ENCODE results near the gene SLC39A7. TPM values are rescaled to one million over a fixed set of nuclear protein-coding genes. Genes with fewer than 3 reads are reported as not detected.

The SLC39A7 gene
- polyA plus RNA-seq, 1 experiment = 129 TPM

DNA sequence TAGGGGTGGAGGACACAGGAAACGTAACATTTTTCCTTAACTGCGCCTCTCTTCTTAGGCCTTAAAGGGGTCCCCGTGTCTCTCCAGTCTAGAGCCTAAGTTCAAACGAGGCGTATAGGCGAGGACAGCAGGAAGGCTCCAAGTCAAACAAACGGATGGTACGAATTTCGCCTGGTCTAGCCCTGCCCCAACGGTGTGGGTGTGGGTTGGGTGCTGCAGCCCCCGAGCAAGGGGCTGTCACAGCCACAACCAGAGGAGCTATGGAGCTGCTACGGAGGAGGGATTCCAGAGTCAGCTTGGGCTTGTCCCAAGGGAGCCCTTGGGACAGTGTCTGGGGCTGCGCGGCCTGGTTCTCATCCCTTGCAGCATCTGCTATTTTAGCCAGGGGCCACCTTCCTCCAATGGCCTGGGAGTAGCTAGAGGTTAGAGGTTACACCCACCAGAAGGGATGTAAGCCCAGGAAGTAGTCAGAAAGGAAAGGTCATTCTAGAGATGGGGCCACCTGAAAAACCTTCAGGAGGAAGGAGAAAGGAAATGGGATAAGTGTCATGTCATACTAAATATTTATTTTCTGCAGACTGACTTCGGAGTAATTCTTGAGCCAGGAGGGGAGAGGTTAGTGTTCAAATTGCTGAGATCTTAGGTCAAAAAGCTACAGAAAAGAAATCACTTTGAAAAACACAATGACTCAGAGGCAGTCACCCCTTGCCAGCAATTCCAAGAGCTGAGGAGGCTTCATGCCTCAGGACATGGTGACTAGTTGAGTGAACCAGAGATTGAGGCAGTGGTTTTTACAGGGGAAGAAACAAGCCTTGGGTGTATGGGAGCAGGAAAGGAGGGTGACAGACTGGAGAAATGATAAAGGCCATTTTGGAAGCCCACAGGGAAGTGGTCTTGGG is 49.3 kb downstream of the SLC39A7 start:
- peak overlapping the region; percentile 80 for H3K4me3 ChIP-seq (ENCODE audit: low read depth, low read length)
- ChIA-PET POLR2A (interaction anchor here (0.6 to 3.7 kb wide), 8 partner anchors 10 to 278 kb away, joined by 3 to 52 read pairs (median 4); partner anchors contain the start of genes B3GALT4, HSD17B8, PFDN6 and RPS18), CTCF (interaction anchor here (1.1 to 4.7 kb wide), 7 partner anchors 14 to 382 kb away, joined by 3 to 72 read pairs (median 5); partner anchors contain the start of gene HLA-DMA)
- no peaks in the 10 kb centered on the region for H3K9me3 ChIP-seq (ENCODE audit: control insufficient read depth, insufficient read depth, low read length)
- no peaks in the 10 kb centered on the region for H3K27me3 ChIP-seq (ENCODE audit: control insufficient read depth, insufficient read depth, low read length)
- DNase-seq (ENCODE audit: low read depth, low spot score) = no peak
- TF ChIP-seq CTCF (IDR thresholded peaks at IDR 0.05; ENCODE audit: low read depth, low read length) = no peak
- peak overlapping the region; percentile 95 for H3K27ac ChIP-seq (ENCODE audit: low read depth, low read length)

GRCh38 chr6:33250731-33251130 is 50.1 kb downstream of the SLC39A7 start:
- DNase-seq (ENCODE audit: low read depth, low spot score) = no peak
- H3K9me3 ChIP-seq (ENCODE audit: control insufficient read depth, insufficient read depth, low read length) = no peaks in the 10 kb centered on the region
- CTCF ChIA-PET = interaction anchor here (0.7 to 4.7 kb wide), 2 partner anchors 236 to 266 kb away, joined by 3 to 72 read pairs; no protein-coding TSS in a partner anchor
- no peaks in the 10 kb centered on the region for H3K27me3 ChIP-seq (ENCODE audit: control insufficient read depth, insufficient read depth, low read length)
- POLR2A ChIA-PET = interaction anchor here (0.7 to 3.7 kb wide), 4 partner anchors 13 to 278 kb away, joined by 3 to 52 read pairs (median 33); partner anchors contain the start of genes B3GALT4, RPS18 and VPS52
- peak overlapping the region; percentile 68 for H3K27ac ChIP-seq (ENCODE audit: low read depth, low read length)
- TF ChIP-seq CTCF (IDR thresholded peaks at IDR 0.05; ENCODE audit: low read depth, low read length) = no peak
- H3K4me3 ChIP-seq (ENCODE audit: low read depth, low read length) = 0 out of 2 replicates have a peak overlapping the region, but pooled peaks have one; percentile 17

GRCh38 chr6:33251395-33252012 is 50.8 kb downstream of the SLC39A7 start:
- no peak for DNase-seq (ENCODE audit: low read depth, low spot score)
- Histone ChIP-seq H3K9me3 (ENCODE audit: control insufficient read depth, insufficient read depth, low read length) (no peaks in the 10 kb centered on the region), H3K27me3 (ENCODE audit: control insufficient read depth, insufficient read depth, low read length) (no peaks in the 10 kb centered on the region), H3K4me3 (ENCODE audit: low read depth, low read length) (no peak overlapping the region), H3K27ac (ENCODE audit: low read depth, low read length) (no peak overlapping the region)
- no peak for TF ChIP-seq CTCF (IDR thresholded peaks at IDR 0.05; ENCODE audit: low read depth, low read length)
- ChIA-PET POLR2A (interaction anchor here (0.7 to 3.7 kb wide), 4 partner anchors 12 to 279 kb away, joined by 3 to 52 read pairs (median 33); partner anchors contain the start of genes B3GALT4, RPS18 and VPS52), CTCF (interaction anchor here (0.7 kb wide), 1 partner anchor 267 kb away, joined by 3 read pairs; no protein-coding TSS in a partner anchor)

DNA sequence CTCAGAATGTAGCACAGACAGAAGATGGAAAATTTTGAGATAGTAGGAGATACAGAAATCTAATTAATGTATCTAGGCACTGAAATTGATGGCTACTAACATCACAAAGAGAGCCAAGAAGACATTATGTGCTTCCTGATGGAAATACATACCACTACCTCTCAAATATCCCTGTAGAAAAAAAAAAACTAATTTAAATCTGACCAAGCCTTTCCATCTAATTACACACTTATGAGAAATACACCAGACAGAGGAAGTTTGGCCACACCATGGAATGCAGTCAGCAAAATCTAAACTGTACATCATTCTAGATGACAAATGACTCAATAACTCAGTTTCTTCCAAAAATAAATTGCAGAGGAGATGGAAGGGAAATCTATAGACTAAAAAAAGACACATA is 52.1 kb downstream of the SLC39A7 start:
- no peak overlapping the region for H3K27ac ChIP-seq (ENCODE audit: low read depth, low read length)
- no peak overlapping the region for H3K4me3 ChIP-seq (ENCODE audit: low read depth, low read length)
- no peaks in the 10 kb centered on the region for H3K27me3 ChIP-seq (ENCODE audit: control insufficient read depth, insufficient read depth, low read length)
- CTCF ChIA-PET = no interaction called here
- DNase-seq (ENCODE audit: low read depth, low spot score) = no peak
- no peak for TF ChIP-seq CTCF (IDR thresholded peaks at IDR 0.05; ENCODE audit: low read depth, low read length)
- POLR2A ChIA-PET = interaction anchor here (0.7 kb wide), 1 partner anchor 19 kb away, joined by 10 read pairs; the partner anchor contains the start of gene RPS18
- H3K9me3 ChIP-seq (ENCODE audit: control insufficient read depth, insufficient read depth, low read length) = no peaks in the 10 kb centered on the region

Small RNA genes lying within 50 kb of the gene (small RNA-seq; reads per million reads assigned to genes)
- gene MIR219A1 (ENCODE audit: insufficient read length, low read depth) (5.1 reads per million, percentile 51 among the genes with 10 or more reads in this experiment), gene RNY4P10 (ENCODE audit: insufficient read length, low read depth) (not detected)

Other genes starting within 250 kb of the SLC39A7 start
- 7.1 and 8.2 TPM in 2 replicates for gene HLA-DMA, start 247.8 kb upstream of the SLC39A7 start, polyA plus RNA-seq (2011; rRNA removed)
- gene BRD2, start 232.3 kb upstream of the SLC39A7 start, polyA plus RNA-seq (2011; rRNA removed) = 110 and 138 TPM in 2 replicates
- 0.02 TPM in 1 of 2 replicates, not detected in the other for gene HLA-DOA, start 191.3 kb upstream of the SLC39A7 start, polyA plus RNA-seq (2011; rRNA removed)
- 0.10 and 0.15 TPM in 2 replicates for gene HLA-DPA1, start 127.2 kb upstream of the SLC39A7 start, polyA plus RNA-seq (2011; rRNA removed)
- gene HLA-DPB1, start 124.9 kb upstream of the SLC39A7 start, polyA plus RNA-seq (2011; rRNA removed) = 0.94 and 1.6 TPM in 2 replicates
- 0.26 and 0.37 TPM in 2 replicates for gene COL11A2, start 8.4 kb upstream of the SLC39A7 start, polyA plus RNA-seq (2011; rRNA removed)
- gene RXRB, start 202 bp upstream of the SLC39A7 start, polyA plus RNA-seq (2011; rRNA removed) = 38.5 and 44.1 TPM in 2 replicates
- 4.9 and 5.7 TPM in 2 replicates for gene HSD17B8, start 3.8 kb downstream of the SLC39A7 start, polyA plus RNA-seq (2011; rRNA removed)
- gene RING1, start 7.6 kb downstream of the SLC39A7 start, polyA plus RNA-seq (2011; rRNA removed) = 23.8 and 26.8 TPM in 2 replicates
- gene VPS52, start 71.0 kb downstream of the SLC39A7 start, polyA plus RNA-seq (2011; rRNA removed) = 58.0 and 60.4 TPM in 2 replicates
- 5,380 and 5,823 TPM in 2 replicates for gene RPS18, start 71.2 kb downstream of the SLC39A7 start, polyA plus RNA-seq (2011; rRNA removed)
- 1.1 and 1.4 TPM in 2 replicates for gene B3GALT4, start 76.3 kb downstream of the SLC39A7 start, polyA plus RNA-seq (2011; rRNA removed)
- 43.3 and 44.7 TPM in 2 replicates for gene WDR46, start 88.4 kb downstream of the SLC39A7 start, polyA plus RNA-seq (2011; rRNA removed)
- 59.6 and 64.6 TPM in 2 replicates for gene PFDN6, start 88.7 kb downstream of the SLC39A7 start, polyA plus RNA-seq (2011; rRNA removed)
- 21.9 and 25.0 TPM in 2 replicates for gene RGL2, start 98.1 kb downstream of the SLC39A7 start, polyA plus RNA-seq (2011; rRNA removed)
- 29.3 and 37.9 TPM in 2 replicates for gene TAPBP, start 113.2 kb downstream of the SLC39A7 start, polyA plus RNA-seq (2011; rRNA removed)
- gene ZBTB22, start 116.9 kb downstream of the SLC39A7 start, polyA plus RNA-seq (2011; rRNA removed) = 8.4 and 11.8 TPM in 2 replicates
- gene DAXX, start 122.1 kb downstream of the SLC39A7 start, polyA plus RNA-seq (2011; rRNA removed) = 69.7 and 75.6 TPM in 2 replicates
- 10.2 TPM in 2 replicates for gene KIFC1, start 191.0 kb downstream of the SLC39A7 start, polyA plus RNA-seq (2011; rRNA removed)
- gene PHF1, start 210.1 kb downstream of the SLC39A7 start, polyA plus RNA-seq (2011; rRNA removed) = 26.6 and 29.7 TPM in 2 replicates
- gene CUTA, start 217.2 kb downstream of the SLC39A7 start, polyA plus RNA-seq (2011; rRNA removed) = 298 and 340 TPM in 2 replicates
- gene SYNGAP1, start 219.2 kb downstream of the SLC39A7 start, polyA plus RNA-seq (2011; rRNA removed) = 5.3 and 6.5 TPM in 2 replicates

Measured in AG04450 (cell line).